Measurements from ENCODE around the gene SMPD2. TPM values are rescaled to one million over a fixed set of nuclear protein-coding genes. Genes with fewer than 3 reads are reported as not detected.
"Not testable (repeated sequence)": the region's sequence is repeated elsewhere in the genome, so short reads cannot be mapped to it uniquely, and the experiment has no call there.

SMPD2 gene
- total RNA-seq, 1 experiment from 2014 or later = 16.1 TPM

DNA sequence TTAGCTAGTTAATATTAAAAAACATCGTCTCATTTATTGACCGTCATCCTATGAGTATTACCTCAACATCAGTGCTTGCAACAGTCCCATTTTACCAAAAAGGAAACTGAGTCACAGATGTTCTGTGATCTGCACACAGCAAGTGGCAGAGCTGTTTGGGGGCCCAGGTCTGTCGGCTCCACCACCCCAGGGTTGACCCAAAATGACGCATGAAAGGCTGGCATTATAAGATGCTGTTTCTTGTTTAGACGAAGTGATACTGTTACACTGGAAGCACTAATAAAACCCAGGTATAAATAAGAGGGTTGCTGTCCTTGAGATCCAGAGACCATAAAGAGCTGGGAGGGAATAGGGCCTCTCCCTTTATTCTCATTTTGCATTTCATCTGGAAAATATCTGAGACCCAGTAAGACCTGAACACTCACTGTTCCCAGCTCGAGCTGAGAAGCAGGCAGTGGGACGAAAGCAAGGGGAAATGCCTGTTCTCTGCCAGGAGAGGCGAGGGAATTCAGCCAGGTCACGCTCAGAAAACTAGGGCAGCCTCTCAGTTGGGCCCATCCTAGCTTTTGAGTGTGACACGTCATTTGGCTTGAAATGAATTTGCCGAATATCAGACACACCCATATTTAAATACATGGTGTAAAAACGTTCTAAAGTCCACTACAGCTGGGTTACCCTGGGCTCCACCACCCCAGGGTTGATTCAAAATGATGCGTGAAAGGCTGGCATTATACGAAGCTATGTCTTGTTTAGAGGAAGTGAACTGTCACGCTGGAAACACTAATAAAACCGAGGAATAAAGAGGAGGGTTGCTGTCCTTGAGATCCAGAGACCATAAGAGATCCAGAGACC is 16.4 kb downstream of the SMPD2 start:
- in situ Hi-C loops (cut with HindIII; ENCODE audit: low sequenced_read_pairs) = no loop called here
- DNase-seq (ENCODE audit: low spot score) = peak; percentile 93

DNA sequence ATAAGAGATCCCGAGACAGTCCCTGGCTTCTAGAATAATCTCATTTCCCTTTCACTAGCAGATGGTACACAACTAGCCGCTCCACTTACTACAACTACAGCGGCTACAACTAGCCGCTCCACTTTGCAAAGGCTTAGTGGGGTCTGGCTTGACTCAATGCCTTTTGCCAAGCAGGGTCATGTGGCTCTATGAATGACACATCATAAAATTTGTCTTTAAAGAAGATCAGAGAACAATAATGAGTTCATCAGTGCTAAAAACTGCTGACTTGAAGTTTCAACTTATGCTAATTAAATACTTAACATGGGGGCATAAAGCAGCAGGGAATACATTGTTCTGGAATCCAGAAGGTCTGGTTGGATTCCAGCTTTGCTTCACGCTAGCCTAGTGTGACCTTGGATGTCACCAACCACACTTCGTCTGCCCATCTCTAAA is 17.1 kb downstream of the SMPD2 start:
- in situ Hi-C loops (cut with HindIII; ENCODE audit: low sequenced_read_pairs) = no loop called here
- peak; percentile 64 for DNase-seq (ENCODE audit: low spot score)

DNA sequence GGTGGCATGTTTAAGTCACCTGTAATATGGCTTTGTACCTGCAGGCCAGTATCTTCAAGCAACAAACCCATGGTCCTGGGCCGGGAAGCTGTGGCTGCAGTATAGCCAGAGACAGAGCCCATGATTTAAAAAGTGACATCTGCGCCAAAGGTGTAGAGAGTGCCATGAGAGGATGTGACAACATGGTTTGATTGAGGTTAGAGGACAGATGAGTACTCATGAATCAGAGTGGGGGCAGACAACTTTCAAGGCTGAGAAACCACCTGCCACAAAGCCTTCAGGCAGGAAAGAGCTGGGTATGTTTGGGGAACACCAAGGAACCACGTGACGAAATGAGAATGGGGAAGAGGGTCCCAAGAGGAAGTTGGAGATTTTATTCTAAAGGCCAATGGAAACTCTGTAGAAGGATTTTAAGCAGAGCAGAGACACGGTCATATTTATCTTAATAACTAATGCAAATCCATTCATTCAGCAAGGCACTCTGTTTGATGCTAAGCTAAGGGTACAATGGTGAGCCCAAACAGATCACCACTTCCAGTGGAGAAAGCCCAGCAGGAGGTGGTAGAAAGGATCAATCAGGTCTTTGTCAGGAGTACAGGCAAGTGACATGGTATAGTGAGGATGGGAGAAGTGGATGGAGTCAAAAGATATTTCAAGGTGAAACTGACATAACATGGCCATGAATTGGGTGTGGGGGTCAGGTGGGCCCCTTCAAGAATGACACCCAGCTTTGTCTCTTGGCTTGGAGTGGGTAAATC is 18.4 kb downstream of the SMPD2 start:
- DNase-seq (ENCODE audit: low spot score) = no peak
- in situ Hi-C loops (cut with HindIII; ENCODE audit: low sequenced_read_pairs) = no loop called here

DNA sequence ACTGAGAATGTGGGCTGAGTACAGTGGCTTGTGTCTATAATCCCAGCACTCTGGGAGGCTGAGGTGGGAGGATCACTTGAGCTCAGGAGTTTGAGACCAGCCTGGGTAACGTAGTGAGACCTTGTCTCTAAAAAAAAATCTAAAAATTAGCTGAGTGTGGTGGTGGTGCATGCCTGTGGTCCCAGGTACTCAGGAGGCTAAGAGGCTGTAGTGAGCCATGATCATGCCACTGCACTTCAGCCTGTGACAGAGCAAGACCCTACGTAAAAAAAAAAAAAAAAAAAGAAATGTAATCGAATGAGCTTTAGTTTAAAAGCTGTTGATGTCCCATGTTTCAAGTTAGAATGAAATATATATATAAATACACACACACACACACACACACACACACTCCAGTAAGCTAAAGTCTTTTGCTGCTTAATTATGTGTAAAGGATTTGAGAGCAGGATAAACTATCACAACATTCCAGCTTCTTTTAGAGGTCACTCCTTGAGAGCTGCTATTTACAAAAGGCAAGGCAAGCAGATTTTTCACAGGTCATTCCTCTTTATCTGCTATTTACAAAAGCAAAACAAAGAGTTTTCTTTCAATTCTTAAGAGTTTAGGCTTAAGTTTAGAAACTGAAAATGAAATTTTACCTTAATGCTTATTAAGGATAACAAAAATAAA is 19.8 kb downstream of the SMPD2 start:
- no peak for DNase-seq (ENCODE audit: low spot score)
- in situ Hi-C loops (cut with HindIII; ENCODE audit: low sequenced_read_pairs) = no loop called here

DNA sequence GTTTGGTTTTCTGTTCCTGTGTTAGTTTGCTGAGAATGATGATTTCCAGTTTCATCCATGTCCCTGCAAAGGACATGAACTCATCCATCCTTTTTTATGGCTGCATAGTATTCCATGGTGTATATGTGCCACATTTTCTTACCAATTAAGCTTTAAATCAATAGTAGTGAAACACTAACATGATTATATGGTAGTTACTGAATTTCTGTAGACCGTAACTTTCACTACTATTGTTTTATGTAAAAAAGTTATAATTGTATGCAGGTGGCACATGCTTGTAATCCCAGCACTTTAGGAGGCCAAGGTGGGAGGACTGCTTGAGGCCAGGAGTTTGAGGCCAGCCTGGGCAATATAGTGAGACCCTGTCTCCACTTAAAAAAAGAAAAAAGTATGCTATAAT is 20.7 kb downstream of the SMPD2 start:
- in situ Hi-C loops (cut with HindIII; ENCODE audit: low sequenced_read_pairs); DNase-seq (ENCODE audit: low spot score): not testable (repeated sequence)

DNA sequence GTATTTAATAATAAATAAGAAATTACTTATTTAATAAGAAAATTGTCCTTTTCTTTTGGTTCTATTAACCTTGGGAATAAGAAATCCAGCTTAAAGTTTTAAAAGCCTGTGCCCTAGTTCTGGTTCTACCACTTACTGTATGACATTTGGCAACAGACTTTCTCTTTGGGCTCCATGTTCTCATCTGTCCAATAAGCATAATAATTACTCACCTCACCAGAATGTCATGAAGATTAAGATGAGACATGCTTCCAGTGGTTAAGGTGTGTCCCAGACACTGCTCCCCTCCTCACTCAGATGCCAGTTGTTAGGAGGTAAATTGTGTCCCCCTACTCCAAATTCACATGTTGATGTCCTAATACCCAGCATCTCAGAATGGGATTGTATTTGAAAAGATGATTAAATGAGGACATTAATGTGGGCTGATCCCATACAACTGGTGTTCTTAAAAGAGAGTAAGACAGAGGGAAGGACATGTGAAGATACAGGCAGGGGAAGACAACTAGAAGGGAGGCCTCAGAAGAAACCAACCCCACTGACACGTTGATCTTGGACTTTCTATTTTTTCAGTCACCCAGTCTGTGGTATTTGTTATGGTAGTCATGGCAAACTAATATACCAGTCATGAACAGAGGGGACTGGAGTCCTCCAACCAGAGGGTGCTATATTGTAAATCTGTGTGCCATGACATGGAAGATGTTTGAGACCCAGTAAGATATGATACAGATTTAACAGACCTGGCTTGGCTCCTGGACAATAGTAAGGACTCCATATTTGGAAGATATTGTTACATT is 21.4 kb downstream of the SMPD2 start:
- in situ Hi-C loops (cut with HindIII; ENCODE audit: low sequenced_read_pairs) = no loop called here
- DNase-seq (ENCODE audit: low spot score) = no peak

DNA sequence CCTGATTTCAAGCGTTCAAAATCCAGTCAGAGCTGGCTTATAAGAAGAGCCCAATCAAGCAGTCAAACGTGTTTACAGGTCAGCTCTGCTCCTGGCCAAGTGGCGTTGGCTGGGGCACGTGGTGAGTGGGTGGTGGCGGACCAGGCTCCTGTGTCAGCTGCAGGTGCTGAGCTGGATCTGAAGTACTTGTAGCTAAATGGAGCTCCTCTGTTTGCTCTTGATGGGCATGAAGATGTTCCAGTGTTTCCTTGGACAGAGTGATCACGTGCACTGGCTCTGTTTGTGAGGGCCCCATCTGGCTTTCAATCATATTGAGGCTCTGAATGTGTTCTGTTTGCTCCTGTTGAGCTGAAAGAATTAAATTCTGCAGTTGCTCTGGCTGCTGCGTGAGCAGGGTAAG is 25.2 kb downstream of the SMPD2 start:
- in situ Hi-C loops (cut with HindIII; ENCODE audit: low sequenced_read_pairs) = no loop called here
- peak; percentile 67 for DNase-seq (ENCODE audit: low spot score)

DNA sequence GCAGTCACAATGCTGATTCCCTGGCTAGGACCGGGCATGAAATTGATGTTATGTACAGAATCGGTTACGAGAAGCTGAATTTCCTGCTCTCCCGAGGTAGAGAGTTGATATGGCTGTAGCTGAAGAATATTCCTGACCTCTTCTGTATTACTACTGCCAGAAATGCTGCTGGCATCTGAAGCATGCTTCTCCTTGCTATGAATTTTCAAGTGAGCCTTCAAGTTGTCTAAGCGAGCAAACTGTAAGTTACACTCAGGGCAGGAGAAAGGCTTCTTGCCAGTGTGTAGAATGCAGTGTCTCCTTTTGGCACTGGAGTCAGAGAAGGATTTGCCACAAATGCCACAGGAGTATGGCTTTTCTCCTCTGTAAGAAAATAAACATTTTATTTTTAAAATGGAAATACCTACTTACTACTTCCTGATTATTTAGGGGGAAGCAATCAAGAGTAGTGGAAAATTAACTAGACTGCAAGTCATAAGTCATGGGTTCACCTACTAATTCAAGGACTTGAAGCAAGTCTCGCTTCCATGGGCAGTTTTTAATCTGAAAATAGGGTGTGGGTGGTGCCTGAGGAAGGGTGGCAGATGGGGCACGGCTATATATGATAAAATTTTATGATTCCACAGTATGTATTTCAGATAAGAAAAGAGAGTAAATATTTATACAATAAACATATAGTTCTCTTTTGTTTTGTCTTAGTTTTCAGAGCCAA is 25.8 kb downstream of the SMPD2 start:
- in situ Hi-C loops (cut with HindIII; ENCODE audit: low sequenced_read_pairs) = no loop called here
- DNase-seq (ENCODE audit: low spot score) = no peak

DNA sequence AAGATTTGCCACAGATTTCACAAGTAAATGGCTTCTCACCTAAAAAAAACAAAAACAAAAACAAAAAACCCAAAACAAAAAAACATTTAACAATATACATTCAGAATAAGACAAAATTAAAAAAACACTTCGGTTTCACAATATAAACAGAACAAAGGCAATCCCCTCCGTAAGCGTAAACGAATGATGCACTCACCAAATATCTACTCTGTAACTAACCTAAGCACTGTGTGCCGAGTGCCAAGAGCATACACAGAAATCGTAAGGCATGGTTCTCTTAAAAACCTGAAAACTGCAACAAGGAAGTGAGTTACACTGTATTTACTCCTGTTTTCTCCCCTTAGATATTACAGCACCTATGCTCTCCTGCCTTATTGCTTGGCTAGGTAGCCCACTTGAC is 27.2 kb downstream of the SMPD2 start:
- in situ Hi-C loops (cut with HindIII; ENCODE audit: low sequenced_read_pairs) = no loop called here
- no peak for DNase-seq (ENCODE audit: low spot score)

DNA sequence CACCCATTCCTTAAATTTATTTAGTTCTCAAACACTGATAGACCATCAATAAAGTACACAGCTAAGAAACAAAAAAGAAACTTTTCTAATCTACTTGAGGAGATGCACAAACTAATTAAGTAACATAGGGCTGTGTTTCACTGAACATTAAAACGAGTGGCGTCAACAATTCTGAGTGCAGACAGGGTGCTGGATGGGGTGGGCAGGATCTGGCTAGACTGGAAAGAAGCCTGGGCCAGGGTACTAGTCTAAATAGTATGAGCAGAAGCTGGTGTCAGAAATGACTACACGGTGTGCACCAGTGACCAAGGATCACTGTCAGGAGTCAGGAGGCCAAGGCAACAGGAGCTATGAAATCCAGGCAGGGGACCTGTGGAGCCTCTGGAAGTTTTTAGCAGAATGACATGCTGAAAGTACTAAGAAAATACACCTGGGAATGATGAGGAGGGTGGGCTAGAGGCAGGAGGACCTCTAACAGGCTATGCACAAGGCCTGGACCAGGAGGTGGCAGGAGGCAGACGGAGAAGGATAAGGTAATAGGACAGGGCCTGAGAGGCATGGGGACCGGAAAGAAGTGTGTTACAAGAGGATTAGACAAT is 29.2 kb downstream of the SMPD2 start:
- DNase-seq (ENCODE audit: low spot score) = no peak
- in situ Hi-C loops (cut with HindIII; ENCODE audit: low sequenced_read_pairs) = no loop called here

DNA sequence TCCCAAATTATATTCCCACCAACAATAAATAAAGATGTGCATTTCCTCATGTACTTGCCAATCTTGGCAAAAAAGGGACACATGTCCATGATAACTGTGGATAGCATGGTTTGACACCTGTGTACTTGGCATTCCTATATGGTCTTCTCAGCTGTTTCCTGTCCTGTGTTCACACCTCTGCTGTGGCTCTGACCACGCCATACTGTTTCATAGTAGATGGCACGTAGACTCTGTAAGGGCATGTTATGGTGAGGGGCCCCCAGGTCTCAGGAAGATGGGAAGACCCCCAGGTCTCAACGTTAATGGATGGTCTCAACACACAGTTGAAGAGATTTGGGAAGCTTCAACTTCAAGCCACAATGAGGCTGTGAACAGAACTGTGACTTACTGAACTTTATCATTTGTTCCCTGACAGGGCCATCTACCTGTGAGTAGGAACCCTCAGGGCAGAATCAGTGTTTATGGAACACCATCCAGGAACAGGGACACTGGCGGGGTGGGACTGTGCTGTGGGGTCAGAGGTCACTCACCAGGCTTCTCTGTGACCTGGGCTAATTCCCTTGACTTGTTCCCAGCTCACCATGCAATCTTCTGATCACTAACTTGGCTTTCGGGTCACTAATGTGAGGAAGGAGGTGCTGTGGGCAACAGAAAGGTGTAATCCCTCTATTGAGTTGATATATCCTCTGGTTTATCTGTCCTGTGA is 30.7 kb downstream of the SMPD2 start:
- DNase-seq (ENCODE audit: low spot score) = no peak
- in situ Hi-C loops (cut with HindIII; ENCODE audit: low sequenced_read_pairs) = no loop called here

DNA sequence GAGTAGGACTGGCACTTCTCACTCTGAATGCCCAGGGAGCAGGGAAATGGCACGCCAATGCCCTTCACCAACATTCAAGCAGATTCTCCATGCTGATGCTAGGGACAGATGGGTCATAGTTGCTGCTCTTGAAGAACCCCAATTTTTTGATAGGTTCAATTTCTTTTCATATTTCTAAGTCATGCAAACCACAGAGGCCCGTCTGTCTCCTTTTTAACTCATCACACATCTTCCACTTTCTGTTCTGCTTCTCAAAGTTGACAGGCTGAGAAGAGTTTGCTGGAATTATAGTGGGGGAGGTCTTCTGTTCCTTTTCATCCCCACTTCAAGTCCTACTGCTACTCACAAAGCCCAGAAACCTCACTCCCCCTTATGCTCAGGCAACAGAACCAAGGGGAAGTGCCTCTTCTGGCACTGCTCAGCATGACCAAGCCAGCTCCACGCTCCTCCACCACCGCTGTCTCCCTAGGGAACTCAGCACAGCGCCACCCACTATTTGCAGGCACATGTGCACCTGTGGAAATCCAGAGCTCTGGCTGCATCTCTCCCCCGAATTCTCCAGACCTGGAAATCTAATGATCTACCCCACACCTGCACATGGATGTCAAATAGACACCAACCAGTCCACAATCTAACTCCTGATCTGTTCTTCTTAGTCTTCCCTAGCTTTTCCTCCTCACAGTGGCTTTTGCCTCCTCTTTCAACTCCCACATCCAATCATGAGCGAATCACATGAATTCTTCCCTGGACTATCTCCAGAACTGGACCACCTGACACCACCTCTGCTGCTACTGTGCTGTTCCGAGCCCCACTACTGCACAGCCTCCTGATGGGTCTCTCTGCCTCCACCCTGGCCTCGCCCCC is 31.8 kb downstream of the SMPD2 start:
- no peak for DNase-seq (ENCODE audit: low spot score)
- in situ Hi-C loops (cut with HindIII; ENCODE audit: low sequenced_read_pairs) = no loop called here

DNA sequence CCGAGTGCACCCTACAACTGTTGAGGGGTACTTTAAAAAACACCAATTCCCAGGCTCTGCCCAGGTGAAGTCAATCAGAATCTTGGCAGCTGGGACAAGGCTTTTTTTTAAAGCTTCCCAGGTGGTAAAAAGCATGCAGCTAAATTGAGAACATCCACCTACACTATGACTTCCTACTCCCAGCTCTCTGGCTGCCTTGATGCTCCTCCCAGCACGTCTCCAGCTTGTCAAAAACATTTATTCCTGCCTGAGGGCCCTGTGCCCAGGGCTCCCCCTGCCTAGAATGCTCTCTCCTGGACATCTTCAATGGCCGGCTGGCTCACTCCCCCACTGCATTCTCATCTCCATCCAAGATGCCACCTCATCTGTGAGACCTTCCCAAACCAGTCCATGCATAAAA is 32.6 kb downstream of the SMPD2 start:
- in situ Hi-C loops (cut with HindIII; ENCODE audit: low sequenced_read_pairs) = no loop called here
- DNase-seq (ENCODE audit: low spot score) = no peak

DNA sequence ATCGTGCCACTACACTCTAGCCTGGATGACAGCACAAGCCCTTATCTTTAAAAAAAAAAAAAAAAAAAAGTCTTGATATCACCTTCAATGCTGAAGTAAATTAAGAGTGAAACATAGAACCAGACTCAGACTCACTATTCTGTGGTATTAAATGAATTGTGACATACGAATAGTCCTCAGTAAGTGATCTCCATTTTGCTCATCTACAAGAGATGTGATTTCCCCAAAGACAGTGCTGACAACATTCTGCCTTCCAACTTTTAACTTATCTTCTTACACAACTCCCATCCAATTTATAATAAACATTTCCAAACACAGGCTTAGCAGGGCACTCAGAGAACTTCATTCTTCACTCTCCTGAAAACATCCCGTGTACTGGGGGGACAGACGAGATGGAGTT is 34.5 kb downstream of the SMPD2 start:
- in situ Hi-C loops (cut with HindIII; ENCODE audit: low sequenced_read_pairs) = no loop called here
- DNase-seq (ENCODE audit: low spot score) = no peak

DNA sequence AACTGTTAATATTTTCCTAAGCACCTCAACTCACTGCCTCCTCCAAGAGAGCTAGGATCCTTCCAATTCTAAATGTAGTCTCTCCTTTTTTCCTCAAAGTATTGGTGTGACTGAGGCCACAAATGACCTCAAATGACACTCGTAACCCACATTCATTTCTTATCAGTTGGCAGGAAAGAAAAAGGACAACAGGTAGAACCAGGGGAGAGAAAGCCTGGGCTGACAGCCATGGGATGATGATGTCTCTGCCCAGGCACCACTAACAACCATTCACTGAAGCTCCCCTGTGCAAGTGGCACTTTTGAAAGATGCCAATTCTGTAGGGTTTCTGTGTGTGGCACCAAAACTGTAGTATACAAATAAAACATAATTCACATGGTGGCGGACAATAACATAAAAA is 35.1 kb downstream of the SMPD2 start:
- in situ Hi-C loops (cut with HindIII; ENCODE audit: low sequenced_read_pairs) = no loop called here
- no peak for DNase-seq (ENCODE audit: low spot score)

DNA sequence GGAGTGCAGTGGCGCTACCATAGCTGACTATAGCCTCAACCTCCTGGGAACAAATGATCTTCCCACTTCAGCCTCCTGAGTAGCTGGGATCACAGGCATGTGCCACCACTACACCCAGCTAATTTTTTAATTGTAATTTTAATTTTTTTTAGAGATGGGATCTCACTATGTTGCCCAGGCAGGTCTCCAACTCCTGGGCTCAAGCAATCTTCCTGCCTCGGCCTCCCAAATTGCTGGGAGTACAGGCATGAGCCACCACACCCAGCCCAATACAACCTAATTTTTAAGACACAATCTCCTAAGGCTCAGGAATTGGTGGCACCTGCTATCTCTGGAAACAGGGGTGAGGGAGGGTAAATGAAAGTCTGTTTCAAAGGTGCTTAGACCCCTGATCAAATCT is 36.7 kb downstream of the SMPD2 start:
- in situ Hi-C loops (cut with HindIII; ENCODE audit: low sequenced_read_pairs) = no loop called here

DNA sequence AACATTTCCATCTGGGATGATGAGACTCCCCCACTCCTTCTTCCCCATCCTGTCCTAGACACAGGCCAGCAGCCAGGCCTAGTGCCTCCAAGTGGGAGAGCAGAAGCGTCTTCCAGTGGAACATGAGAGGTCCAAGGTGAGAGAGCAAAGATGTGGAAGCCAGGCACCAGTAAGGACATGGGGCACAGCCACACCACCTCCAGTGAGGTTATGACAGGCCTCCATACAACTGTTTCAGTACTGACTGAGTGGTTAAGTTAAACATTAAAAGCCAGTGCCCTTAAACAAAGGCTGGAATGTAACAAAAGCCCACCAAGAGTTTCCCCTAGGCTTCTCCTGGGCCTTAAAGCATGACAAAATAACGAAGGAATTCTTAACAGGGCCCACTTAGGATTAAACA is 37.2 kb downstream of the SMPD2 start:
- in situ Hi-C loops (cut with HindIII; ENCODE audit: low sequenced_read_pairs) = no loop called here
- no peak for DNase-seq (ENCODE audit: low spot score)

More for the DNA sequence above, 36.7 kb downstream of the SMPD2 start:
- DNase-seq (ENCODE audit: low spot score) = no peak

Data from G401 (cell line).